Endometrial microvascular endothelial cells (primary cell): ENCODE measurements around the gene ELL. TPM values are rescaled to one million over a fixed set of nuclear protein-coding genes. Genes with fewer than 3 reads are reported as not detected.

ENCODE experiments used
- in situ Hi-C: cut with HindIII; loops from 2 replicates; pipeline ENCODE4 v1.10.0; 2017; ENCODE audit warnings: low sequenced_read_pairs, low pct_unique_long_range_greater_than_20kb; ENCODE audit errors: inconsistent ontology term
- total RNA-seq: library from RNA; depleted of rRNA; stranded (reverse); fragments of >200 nt; gene quantifications from one replicate; pipeline ENCODE4 v1.2.3, GENCODE V29; 2015; ENCODE audit errors: inconsistent ontology term

The ELL gene
- total RNA-seq, 1 donor from 2014 or later, result 18.6 TPM

GRCh38 chr19:18494267-18494607 is 27.6 kb downstream of the ELL start:
- in situ Hi-C loops, result no loop called here

DNA sequence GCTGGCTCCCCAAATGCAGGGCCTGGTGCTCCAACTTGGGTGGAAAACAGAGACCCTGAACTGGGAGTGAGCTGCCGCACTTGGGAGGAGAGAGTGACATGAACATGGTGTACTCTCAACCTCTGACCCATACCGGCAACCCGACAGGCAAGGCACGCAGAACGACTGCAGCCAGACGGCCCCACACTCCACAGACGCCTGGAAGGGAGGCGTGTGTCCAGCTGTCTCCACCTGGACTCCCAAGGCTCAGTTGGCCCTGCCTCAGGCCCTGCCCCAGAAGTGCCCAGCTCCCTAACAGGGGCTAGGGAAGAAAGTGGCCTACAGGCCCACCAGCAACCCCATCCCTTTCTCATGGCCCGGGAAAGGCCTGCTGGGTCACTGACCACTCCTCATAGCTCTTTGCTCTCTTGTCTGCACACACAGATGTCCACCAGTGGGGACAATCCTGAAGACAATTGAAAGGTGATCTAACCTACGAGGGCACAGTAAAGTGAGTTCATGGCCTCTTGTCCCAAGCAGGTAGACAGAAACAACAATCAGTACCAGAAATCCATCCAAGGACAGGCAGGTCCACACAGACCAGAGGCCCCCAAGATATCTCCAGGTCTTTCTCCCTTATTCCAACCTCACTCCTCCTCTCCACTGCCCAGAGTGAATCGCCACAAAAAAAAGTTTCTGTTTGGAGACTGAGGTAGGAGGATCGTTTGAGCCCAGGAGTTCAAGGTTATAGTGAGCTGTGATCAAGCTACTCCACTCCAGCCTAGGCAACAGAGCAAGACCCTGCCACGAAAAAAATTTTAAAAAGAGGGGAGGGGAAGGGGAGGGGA is 28.2 kb downstream of the ELL start:
- in situ Hi-C loops, result no loop called here

DNA sequence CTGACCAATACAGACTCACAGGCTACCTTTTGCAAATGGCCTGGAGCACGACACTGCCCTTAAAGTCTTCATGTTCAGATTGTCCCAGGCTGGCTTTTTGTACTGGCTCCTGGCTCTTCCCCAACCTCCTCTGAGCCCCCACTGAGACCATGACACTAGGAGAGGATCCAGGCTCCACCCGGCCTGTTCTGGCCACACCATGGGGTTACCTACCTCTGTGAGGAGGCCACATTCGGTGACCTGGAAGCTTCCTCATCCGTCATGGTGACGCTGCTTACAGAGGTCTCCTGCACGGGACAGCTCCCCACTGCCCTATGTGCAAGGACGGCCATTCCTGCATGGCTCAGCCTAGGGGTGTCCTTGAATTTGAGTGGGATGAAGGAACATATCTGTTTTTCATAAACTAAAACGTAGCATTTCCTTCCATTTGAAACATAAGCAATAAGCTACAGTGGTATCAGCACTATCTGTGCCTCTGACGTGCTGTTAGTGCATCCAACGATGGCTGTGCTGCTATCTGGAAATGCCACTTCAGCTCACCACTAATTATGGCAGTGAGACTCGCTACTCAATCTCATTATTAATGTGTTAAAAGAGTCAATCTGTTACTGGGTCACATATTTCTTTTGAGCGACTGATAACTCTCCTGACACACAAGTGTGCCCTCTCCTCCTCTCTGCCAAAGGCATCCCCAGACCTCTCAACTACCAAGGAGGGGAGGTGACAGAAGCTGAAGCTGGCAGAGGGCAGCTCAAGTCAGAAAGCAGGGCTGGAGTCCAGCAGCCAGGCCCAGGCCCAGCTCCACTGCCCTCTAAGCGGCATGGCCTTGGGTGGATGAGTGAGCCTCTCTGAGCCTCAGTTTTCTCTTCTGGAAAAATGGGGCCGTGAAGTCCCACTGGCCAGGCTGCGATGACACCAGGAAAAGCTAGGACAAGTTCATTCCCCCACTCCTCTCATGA is 29.6 kb downstream of the ELL start:
- in situ Hi-C loops, result no loop called here

- in situ Hi-C loops, result no loop called here
Observed at GRCh38 chr19:18490728-18491127, 31.1 kb downstream of the ELL start.

DNA sequence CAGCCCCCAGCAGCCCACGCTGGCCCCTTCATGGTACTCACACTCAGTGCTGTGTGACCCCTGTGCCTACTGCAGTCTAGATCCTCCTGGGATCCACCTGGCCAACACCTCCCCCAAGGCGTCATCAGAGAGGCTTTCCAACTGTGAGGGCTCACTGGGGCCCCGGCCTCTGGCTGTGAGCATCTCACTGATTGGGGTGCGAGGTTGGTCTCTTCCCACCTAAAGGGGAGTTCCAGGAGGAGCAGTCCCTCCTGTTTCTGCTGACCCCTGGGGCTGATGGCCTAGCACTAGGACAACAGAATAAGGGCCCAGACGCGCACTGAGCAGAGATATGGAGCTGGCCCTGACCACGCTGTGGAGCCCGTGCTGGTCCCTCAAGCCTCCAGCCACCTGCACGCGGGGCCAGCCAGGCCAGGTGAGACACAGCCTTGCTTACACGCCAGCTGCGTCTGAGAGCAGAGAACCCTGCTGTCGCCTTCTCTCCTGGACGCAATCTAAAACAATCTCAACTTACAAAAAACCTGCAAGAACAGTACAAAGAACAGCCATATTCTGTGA is 32.2 kb downstream of the ELL start:
- in situ Hi-C loops, result no loop called here

DNA sequence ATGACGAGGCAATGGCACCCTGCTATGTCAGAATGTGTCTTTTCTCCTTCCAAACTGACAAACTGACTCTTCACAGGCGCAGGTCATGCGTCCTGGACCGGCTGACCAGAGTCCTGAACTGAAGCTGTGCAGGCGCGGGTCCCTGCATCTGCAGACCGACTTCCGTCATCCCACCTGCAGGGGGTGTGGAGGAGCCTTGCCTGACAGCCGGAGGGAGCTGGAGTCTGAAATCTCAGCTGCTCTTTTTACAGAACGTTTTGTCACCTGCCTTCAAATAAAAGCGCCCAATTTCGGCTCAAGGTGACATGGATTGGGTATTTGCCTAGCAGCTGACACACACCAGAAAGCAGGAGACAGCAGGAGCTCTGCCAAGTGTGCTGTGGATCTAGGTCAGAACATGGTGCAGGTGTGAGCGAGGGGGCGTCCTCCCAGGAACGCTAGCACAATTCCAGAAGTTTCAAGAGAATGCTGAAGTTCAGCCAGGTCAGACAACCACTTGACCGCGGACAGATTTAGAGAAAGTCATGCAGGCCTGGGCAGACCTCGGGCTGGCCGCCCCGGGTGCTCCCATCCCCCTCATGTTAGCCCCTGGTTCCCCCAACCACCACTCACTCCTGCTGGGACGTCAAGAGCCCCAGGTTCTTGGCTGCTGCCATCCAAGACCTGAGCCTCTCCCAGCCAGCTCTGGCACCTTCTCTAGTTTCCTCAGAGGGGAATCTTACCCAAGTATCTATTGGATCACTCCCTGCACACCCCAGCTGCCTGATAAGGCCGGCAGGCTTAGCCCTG is 32.8 kb downstream of the ELL start:
- in situ Hi-C loops, result no loop called here

- in situ Hi-C loops, result no loop called here
Observed at GRCh38 chr19:18488403-18488723, 33.5 kb downstream of the ELL start.

DNA sequence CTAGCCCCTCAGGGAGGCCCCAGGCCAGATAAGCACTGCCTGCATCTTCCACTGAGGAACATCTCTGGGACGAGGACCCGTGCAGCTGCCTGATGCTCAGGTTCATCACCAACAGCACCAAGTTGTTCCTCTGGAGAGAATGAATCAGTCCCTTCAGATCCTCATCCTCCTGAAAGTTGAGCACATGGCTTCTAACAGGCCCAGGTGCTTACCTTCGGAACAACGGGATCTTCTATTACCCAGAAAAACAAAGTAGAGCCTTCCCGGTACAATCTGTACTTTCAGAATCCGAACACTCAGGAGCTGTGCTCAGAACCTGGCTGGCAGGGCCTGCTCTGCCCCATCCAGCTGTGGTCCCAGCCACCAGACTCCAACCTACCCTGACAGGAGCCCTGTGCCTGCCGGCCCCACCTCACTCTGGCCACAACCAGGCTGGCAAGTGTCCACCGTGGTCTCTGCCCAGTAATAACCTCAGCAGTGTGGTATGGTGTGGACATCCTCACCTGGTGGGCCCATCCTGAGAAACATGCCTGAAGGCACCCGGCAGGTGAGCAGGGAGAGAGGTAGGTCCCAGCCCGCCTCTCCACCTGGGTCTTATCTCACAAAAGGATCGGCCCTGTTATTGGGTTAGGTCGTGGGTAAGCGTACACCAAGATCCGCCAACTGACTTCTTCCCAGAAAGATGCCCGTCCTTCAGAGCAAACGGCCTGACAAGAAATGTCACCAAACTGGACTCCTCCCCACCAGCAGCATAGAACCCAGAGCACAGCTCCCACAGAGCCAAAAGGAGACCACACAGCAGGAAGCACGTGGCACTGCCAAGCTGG is 34.1 kb downstream of the ELL start:
- in situ Hi-C loops, result no loop called here

DNA sequence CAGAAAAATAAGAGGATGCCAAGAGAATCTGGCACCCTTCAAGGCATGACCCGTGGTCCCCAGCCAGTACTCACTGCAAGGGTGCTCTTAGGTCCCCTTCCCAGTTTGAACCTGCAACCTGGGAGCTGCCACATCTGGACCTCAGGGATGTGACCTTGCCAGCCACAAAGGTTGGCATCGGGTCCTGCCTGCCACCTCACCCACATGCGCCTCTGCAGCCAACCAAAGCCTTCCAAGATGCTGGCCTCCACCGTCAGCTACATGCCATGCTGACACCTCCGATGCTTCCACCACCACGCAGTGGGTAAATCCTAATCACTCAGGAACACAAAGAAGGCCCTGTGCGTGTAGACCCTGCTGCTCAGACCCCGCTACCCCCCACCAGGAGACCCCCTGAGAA is 35.1 kb downstream of the ELL start:
- in situ Hi-C loops, result no loop called here

DNA sequence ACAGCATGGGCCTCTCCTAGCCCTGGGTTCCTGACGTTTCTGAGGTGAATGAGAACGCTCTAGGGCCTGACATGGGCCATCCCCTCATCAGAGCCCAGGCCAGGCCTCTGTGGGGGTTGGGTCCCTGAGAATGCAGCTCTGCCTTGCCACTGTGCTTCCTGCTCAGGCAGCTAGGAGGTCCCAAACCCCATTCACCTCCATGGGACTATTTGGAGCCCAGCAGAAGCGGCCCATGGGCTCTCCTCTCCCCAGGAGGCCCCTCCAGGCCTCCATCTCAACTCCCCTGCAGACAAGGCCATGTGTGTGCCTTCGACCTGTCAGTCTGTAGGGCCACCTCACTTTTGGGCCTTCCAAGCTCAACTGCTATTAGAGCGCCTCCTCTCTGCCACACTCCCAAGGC is 36.9 kb downstream of the ELL start:
- in situ Hi-C loops, result no loop called here

DNA sequence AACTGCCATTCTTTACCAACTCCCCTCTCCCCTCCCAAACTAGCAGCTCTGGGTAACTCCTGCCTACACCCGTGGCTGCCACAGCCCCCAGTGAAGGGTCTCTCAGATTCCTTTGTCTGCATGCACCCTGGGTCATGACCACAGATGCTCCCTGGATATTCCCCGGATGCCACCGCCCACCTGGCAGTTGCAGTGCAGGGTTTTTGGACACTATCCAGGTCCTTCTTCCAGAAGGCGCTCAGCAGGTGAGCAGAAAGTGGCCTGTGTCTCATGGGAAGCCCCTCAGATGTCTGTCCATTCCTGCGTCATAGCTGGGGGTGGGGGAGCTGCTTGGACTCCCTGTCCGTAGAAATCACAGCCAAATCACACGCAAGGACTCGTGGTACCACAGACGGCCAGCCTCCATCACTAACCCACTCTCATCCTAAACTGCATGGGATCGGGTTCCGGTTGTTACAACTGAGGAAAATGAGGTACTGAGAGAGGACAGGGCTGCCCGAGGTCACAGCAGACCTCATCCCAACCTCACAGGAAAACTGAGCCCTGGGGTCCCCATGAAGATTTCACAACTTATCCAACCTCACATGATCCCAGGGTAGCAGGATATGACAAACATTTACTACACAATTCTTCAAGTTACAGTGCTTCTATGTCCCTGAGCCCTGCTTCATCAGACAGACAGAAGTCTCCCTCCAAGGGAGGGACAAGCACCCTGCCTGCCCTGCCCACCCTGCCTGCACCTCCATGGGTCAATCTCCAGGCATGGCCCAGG is 38.6 kb downstream of the ELL start:
- in situ Hi-C loops, result no loop called here

DNA sequence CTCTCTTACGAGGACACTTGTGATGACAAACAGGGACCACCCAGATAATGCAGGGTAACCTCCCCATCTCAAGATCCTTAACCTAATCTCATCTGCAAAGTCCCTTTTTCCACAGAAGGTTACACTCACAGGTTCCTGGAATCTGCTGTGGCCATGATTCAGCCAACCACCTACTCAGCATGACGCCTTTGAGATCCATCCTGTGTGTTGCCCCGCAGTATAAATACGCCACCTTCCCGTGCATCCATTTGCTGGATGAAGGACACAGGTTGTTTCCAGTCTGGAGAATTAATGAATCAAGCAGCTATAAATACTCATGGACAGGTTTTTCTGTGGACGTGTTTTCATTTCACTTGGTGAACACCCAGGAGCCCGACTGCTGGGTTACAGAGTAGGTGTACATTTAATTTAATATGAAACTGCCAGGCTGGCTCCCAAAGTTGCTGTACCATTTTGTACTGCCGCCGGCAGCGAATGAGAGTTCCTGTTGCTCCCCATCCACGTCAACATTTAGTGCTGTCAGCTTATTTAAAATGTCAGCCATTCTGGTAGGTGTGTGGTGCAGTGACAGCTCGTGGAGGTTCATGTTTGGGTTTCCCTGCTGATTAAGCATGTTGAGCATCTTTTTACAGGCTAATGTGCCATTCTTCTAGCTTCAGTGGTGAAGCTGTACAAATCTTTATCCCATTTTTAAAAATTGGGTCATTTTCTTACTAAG is 40.2 kb downstream of the ELL start:
- in situ Hi-C loops, result no loop called here

GRCh38 chr19:18480006-18480691 is 41.7 kb downstream of the ELL start:
- in situ Hi-C loops, result no loop called here

DNA sequence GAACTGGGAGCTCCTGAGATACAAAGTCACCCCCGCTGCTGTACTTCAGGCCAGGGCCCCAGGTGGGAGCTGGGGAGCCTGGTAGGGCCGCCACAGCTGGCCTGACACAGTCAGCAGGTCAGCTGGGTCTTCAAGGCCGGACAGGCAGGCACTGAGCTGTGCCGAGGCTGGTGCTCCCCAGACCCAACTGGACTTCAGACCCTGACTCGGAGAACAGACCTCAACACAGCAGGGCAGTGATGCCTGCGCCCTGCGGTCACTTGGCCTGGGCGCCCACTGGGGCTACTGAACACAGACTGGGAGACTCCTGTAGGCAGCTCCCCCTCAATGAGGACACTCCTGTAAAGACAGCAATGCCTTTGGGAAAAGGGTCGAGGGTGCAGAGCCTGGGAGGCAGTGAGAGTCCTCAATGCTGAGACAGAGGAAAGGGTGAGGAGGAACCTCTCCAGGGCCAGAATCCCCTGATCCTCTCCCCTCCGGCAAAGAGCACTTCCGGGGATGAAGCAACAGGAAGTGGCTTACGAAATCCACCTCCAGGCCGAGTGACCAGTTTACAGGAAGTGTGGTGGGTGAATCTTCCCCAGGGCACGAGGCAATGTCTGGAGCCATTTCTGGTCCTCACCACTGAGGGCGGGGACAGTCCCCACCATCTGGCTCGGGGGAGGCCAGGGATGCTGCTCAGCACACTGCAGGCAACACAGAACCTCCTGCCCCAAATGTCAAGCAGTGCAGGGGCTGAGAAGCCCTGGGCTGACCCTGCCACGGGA is 43.1 kb downstream of the ELL start:
- in situ Hi-C loops, result no loop called here

- in situ Hi-C loops, result no loop called here
Observed at GRCh38 chr19:18477974-18478373, 43.9 kb downstream of the ELL start.
